ENCODE results near the gene SLC19A1.
"Not testable (repeated sequence)": the region's sequence is repeated elsewhere in the genome, so short reads cannot be mapped to it uniquely, and the experiment has no call there.

GRCh38 chr21:45564137-45564536 lies 21.9 kb upstream of the SLC19A1 start:
- TF ChIP-seq EZH2 (IDR thresholded peaks at IDR 0.05); POLR2AphosphoS5 (IDR thresholded peaks at IDR 0.05; ENCODE audit: borderline replicate concordance, low read depth, low read length); FOXP2 (optimal IDR thresholded peaks at IDR 0.05; ENCODE audit: control extremely low read depth, extremely low read length, insufficient read depth): not testable (repeated sequence)

Data from SK-N-MC (cell line).